Measurements from ENCODE around the gene MAP4K2. TPM values are rescaled to one million over a fixed set of nuclear protein-coding genes. Genes with fewer than 3 reads are reported as not detected.

The MAP4K2 gene
- total and polyA plus RNA-seq, 2 of the 13 experiments (the other 11 are each of a cell fraction or from before 2014, with no cell fraction given) = 8.3 to 17.6 TPM

DNA sequence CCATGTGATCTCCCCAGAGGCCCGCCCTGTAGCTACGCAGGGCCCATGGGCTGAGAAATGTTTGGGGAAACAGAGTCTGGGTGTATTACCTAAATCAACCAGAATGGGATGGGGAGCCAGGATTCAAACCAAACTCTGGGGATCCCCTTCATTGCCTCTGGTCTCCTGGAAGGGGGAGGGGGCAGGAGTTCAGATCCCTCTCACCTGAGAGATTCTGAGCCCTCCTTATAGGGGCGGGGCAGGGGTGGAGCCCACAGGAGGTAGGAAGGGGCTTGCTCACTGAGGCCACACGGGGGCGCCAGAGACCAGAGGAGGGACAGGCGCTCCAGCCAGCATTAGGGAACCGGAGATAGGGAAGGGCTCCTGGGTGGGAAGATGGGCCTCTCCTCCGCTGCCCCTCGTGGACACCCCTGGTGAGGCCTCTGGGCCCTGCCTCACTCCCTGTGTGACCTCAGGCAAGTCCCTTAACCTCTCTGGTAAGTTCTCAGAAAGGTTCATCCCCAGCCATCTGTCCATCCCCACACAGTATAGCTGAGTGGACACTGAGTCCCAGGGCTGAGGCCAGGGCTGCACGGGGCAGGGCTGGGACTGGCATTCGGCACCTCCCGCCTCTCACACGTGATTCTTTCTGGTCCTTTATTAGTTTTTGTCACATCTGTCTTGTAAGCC is 44.1 kb upstream of the MAP4K2 start (continued):
- TF ChIP-seq, protein P1, sequence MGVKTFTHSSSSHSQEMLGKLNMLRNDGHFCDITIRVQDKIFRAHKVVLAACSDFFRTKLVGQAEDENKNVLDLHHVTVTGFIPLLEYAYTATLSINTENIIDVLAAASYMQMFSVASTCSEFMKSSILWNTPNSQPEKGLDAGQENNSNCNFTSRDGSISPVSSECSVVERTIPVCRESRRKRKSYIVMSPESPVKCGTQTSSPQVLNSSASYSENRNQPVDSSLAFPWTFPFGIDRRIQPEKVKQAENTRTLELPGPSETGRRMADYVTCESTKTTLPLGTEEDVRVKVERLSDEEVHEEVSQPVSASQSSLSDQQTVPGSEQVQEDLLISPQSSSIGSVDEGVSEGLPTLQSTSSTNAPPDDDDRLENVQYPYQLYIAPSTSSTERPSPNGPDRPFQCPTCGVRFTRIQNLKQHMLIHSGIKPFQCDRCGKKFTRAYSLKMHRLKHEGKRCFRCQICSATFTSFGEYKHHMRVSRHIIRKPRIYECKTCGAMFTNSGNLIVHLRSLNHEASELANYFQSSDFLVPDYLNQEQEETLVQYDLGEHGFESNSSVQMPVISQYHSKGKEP (CRISPR knock-in tag; IDR thresholded peaks at IDR 0.05) = no peak
- TF ChIP-seq ZFP37 (CRISPR knock-in tag; IDR thresholded peaks at IDR 0.05; ENCODE audit: borderline replicate concordance) = no peak
- peak; percentile 48; the same call in 1 of the 2 replicates for TF ChIP-seq KLF11 (CRISPR knock-in tag; IDR thresholded peaks at IDR 0.05)
- TF ChIP-seq, protein P2, sequence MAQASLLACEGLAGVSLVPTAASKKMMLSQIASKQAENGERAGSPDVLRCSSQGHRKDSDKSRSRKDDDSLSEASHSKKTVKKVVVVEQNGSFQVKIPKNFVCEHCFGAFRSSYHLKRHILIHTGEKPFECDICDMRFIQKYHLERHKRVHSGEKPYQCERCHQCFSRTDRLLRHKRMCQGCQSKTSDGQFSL (CRISPR knock-in tag; IDR thresholded peaks at IDR 0.05) = no peak
- no peak for TF ChIP-seq MED8 (CRISPR knock-in tag; IDR thresholded peaks at IDR 0.05; ENCODE audit: insufficient replicate concordance)
- TF ChIP-seq GPN1 (CRISPR knock-in tag; IDR thresholded peaks at IDR 0.05; ENCODE audit: borderline replicate concordance) = no peak
- TF ChIP-seq HIVEP1 (CRISPR knock-in tag; IDR thresholded peaks at IDR 0.05) = no peak
- TF ChIP-seq BHLHE40 (IDR thresholded peaks at IDR 0.05; ENCODE audit: low read length) = no peak
- TF ChIP-seq, protein P3, sequence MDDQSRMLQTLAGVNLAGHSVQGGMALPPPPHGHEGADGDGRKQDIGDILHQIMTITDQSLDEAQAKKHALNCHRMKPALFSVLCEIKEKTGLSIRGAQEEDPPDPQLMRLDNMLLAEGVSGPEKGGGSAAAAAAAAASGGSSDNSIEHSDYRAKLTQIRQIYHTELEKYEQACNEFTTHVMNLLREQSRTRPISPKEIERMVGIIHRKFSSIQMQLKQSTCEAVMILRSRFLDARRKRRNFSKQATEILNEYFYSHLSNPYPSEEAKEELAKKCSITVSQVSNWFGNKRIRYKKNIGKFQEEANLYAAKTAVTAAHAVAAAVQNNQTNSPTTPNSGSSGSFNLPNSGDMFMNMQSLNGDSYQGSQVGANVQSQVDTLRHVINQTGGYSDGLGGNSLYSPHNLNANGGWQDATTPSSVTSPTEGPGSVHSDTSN (CRISPR knock-in tag; IDR thresholded peaks at IDR 0.05; ENCODE audit: borderline replicate concordance) = no peak
- TF ChIP-seq SP1 (IDR thresholded peaks at IDR 0.05) = no peak
- TF ChIP-seq SP1 (CRISPR knock-in tag; IDR thresholded peaks at IDR 0.05) = peak; percentile 66; the same call in 1 of the 2 replicates
- TF ChIP-seq, protein P4, sequence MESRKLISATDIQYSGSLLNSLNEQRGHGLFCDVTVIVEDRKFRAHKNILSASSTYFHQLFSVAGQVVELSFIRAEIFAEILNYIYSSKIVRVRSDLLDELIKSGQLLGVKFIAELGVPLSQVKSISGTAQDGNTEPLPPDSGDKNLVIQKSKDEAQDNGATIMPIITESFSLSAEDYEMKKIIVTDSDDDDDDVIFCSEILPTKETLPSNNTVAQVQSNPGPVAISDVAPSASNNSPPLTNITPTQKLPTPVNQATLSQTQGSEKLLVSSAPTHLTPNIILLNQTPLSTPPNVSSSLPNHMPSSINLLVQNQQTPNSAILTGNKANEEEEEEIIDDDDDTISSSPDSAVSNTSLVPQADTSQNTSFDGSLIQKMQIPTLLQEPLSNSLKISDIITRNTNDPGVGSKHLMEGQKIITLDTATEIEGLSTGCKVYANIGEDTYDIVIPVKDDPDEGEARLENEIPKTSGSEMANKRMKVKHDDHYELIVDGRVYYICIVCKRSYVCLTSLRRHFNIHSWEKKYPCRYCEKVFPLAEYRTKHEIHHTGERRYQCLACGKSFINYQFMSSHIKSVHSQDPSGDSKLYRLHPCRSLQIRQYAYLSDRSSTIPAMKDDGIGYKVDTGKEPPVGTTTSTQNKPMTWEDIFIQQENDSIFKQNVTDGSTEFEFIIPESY (CRISPR knock-in tag; IDR thresholded peaks at IDR 0.05) = peak; percentile 48; the same call in 1 of the 2 replicates
- TF ChIP-seq ZNF674 (CRISPR knock-in tag; IDR thresholded peaks at IDR 0.05; ENCODE audit: low read depth) = no peak
- peak; percentile 55 for TF ChIP-seq SPEN (CRISPR knock-in tag; IDR thresholded peaks at IDR 0.05; ENCODE audit: low read depth)
- TF ChIP-seq KDM2A (CRISPR knock-in tag; IDR thresholded peaks at IDR 0.05; ENCODE audit: borderline replicate concordance, low read depth) = peak; percentile 63
- no peak for TF ChIP-seq CENPT (CRISPR knock-in tag; IDR thresholded peaks at IDR 0.05; ENCODE audit: low read depth)
- no peak for TF ChIP-seq ZNF282 (IDR thresholded peaks at IDR 0.05; ENCODE audit: partially characterized antibody)
- TF ChIP-seq, protein P5, sequence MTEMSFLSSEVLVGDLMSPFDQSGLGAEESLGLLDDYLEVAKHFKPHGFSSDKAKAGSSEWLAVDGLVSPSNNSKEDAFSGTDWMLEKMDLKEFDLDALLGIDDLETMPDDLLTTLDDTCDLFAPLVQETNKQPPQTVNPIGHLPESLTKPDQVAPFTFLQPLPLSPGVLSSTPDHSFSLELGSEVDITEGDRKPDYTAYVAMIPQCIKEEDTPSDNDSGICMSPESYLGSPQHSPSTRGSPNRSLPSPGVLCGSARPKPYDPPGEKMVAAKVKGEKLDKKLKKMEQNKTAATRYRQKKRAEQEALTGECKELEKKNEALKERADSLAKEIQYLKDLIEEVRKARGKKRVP (CRISPR knock-in tag; IDR thresholded peaks at IDR 0.05) = no peak
- 0 out of 2 replicates have a peak, but pooled peaks have one; percentile 23 for TF ChIP-seq SSRP1 (CRISPR knock-in tag; IDR thresholded peaks at IDR 0.05)
- TF ChIP-seq RFX1 (IDR thresholded peaks at IDR 0.05) = no peak
- peak; percentile 82 for TF ChIP-seq ZNF781 (CRISPR knock-in tag; IDR thresholded peaks at IDR 0.05; ENCODE audit: borderline replicate concordance, not compliant biosample characterization)
- TF ChIP-seq, protein P6, sequence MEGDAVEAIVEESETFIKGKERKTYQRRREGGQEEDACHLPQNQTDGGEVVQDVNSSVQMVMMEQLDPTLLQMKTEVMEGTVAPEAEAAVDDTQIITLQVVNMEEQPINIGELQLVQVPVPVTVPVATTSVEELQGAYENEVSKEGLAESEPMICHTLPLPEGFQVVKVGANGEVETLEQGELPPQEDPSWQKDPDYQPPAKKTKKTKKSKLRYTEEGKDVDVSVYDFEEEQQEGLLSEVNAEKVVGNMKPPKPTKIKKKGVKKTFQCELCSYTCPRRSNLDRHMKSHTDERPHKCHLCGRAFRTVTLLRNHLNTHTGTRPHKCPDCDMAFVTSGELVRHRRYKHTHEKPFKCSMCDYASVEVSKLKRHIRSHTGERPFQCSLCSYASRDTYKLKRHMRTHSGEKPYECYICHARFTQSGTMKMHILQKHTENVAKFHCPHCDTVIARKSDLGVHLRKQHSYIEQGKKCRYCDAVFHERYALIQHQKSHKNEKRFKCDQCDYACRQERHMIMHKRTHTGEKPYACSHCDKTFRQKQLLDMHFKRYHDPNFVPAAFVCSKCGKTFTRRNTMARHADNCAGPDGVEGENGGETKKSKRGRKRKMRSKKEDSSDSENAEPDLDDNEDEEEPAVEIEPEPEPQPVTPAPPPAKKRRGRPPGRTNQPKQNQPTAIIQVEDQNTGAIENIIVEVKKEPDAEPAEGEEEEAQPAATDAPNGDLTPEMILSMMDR (CRISPR knock-in tag; IDR thresholded peaks at IDR 0.05) = peak; percentile 99
- TF ChIP-seq ZNF235 (CRISPR knock-in tag; IDR thresholded peaks at IDR 0.05; ENCODE audit: borderline replicate concordance) = no peak
